HPDE6-E6E7 (cell line): ENCODE data around the gene TANC1.

Experiments used
- DNase-seq: peaks from one replicate; pipeline ENCODE4 v3.0.0; 2011; ENCODE audit warnings: missing footprints; ENCODE audit errors: extremely low spot score

The TANC1 gene

DNA sequence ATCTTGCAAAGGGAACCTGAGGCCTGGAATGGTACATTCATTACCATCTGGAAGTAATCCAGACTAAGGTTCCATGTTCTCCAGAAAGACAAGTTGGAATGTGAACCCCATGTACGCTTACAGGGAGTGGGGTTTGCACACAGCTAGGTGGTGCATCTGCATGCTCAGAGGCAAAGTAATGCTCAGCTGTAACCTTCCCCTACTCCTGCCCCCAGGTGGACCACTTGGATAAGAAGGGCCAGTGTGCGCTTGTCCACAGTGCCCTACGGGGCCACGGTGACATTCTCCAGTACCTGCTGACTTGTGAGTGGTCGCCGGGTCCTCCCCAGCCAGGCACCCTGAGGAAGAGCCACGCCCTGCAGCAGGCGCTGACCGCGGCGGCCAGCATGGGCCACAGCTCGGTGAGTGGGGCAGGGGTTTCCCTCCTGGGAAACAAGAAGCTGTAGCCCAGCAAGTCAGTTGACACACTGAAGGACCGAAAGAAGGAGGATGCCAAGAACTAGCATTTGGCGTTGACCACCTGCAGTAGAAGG, 228.0 kb downstream of the TANC1 start:
- no peak for DNase-seq

DNA sequence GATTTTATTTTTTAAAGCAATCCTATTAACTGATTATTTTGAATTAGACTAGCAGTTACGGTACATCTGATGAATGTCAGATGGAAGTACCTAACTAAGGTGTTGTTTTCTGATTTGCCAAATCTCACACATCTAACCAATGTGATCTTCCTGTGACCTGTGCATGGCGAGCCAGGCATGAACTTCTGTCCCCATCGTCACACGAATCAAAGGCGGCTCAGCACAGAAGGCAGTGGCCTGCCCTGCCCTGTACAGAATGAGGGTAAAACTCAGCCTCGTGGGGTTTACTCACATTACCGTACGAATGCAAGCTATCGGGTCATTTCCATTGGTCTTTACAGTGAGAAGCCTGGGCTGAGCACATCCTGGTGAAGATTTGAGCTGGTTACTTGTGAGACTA, 230.8 kb downstream of the TANC1 start:
- no peak for DNase-seq

DNA sequence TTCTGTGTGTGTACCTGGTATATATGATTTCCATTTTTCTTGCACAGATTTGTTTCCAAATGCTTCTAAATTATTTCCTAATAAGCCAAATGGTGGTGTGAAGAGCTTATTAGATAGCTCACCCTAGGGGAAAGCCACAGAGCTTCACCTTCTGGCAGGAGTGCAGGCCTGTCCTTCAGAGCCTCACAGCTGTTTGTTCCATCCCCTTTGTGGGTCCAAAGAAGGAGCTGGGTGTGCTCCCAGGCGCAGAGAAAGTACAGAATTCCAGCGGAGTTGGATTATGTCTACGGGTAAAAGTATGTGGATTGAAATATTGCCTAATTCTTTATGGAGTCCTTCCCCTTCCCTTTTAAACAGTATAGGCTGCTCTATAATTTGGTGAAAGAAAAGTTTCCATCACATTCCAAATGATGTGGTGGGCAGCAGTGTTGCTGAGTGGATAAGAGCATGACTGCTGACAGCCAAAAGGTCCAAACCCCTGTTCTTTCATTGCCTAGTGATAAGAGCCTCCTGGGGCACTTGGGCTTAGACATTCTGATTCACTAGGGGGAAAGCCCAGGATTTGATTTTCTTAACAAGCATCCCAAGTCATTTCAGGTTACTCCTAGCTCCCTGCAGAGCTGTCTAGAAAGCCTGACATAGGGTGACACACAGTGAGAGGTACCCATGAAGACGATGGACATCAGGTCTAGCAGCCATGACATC, 231.5 kb downstream of the TANC1 start:
- DNase-seq = no peak

GRCh38 chr2:159200498-159200897, 232.1 kb downstream of the TANC1 start:
- no peak for DNase-seq

- DNase-seq = no peak
These were observed 233.1 kb downstream of the TANC1 start for GRCh38 chr2:159201360-159202063.

GRCh38 chr2:159202568-159203071, 234.2 kb downstream of the TANC1 start:
- DNase-seq = no peak

DNA sequence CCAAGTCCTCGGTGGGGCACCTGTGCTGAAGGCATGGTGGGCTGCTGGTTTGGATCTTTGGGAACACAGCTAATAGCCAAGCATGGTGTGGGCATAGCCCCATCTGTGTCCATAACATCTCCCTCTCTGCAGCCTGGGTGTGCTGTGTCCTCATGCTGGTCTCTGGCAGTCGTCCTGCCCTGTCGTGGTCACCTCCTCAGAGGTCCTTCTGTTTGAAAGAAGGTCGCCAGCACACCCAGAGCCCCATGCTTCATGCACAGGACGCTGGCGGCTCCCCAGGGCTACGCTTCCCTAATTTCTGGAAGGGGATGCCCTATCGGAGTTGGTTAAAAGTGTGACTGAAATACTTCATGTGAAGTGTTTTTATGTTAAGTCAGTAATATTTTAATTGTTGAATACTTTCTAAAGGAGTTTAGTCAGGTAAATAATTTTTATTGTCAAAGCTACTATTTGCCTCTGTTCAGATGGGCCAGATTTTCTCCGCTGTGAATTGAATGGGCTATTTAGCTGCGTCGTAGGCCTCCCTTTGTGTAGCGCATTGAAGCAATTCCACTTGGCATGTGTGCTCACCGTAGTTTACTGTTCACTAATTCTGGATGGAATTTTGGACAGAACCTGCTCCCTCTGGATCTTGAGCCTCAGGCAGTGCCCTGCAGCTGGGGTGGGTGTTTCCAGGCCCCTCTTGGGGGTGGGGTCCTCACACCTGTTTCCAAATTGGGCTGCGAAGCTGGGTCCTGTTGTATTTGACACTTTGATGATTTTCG, 236.1 kb downstream of the TANC1 start:
- no peak for DNase-seq

- DNase-seq = no peak
These were observed 238.4 kb downstream of the TANC1 start for GRCh38 chr2:159206736-159207380.

DNA sequence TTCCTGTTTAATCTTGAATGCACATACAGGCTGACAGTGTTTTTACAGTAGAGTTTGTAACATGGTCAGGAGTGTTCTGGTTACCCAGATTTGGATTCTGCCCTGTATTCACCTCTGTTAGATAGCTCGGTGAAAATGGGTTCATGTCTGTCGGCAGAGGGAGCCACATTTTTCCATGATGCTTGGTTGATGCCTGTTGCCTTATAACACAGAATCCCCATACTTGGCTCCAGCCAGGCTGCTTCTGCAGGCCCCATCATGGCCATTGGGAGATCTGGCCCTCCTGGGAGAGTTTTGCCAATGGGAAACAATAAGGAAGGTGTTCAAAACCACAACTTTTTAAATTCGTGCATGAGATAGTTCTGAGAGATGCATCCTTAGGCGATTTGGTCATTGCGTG, 240.0 kb downstream of the TANC1 start:
- DNase-seq = no peak

- no peak for DNase-seq
These were observed 241.2 kb downstream of the TANC1 start for GRCh38 chr2:159209341-159210306.

DNA sequence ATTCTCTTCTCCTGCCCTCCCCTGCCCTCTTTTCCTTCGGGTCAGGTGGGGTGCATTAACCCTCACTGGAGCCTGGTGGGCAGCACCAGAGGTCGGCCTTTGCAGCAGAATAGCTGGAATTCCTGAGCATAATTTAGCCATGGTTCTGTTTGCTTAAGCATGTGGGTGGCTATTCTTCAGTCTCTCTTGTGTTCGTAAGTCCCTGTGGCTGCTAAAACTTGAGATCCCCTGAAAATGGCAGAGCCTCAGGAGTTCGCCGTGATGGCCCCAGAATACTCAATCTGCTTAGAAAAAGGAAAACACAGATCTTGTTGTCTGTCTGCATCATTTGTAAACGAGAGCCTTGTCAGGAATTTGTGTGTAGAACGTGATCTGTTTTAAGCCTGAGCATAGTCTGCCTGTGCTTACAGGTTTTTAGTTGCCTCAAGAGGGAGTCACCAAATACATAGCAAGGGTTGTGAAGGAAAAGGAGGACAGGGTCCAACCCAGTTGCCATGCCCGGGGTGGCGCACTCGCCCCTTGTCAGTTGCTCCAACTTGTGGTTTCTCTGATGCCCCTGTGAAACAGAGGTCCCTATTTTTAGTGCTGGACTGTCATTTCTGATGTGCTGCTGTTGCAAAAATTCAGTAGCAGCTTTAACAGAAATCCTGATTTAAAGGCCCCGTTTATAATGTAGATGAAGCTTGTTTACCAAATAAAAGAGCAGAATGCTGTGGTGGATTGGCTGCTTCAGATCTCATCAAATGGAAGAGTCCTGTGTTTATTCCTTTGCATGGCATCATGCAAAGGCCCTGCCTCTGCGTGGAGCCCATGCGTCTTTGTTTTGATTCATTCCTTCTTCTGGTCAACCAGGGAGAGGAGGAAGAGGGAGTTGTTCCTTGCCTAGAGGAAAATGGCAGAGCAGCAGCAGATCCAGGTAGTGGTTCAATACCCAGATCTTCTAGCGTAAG, 243.3 kb downstream of the TANC1 start:
- no peak for DNase-seq

- DNase-seq = no peak
These were observed 244.9 kb downstream of the TANC1 start for GRCh38 chr2:159213296-159213695.

DNA sequence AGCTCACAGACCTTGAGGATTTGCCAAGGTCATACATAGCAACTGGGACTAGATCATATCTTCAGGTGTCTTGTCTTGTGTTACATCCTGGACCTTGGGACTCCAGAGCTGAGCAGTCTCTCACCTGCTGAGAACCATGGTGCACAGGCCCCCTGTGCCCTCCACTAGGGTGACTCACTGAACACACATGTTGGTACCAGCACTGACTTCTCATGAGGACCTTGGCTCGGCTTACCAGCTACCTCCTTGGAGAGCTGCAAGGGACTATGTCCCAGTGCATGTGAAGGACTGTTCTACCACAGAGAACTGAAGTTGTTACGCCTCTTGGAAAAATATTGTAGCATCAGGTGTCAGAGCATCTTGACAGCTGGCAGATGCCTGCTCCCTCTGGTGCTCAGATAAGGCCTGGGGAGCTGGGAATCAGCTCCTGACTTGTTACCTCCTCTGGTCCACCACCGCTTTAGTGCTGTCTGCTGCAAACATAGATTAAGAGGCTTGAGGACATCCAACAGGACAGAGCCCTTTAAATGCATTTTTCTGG, 246.0 kb downstream of the TANC1 start:
- DNase-seq = no peak

DNA sequence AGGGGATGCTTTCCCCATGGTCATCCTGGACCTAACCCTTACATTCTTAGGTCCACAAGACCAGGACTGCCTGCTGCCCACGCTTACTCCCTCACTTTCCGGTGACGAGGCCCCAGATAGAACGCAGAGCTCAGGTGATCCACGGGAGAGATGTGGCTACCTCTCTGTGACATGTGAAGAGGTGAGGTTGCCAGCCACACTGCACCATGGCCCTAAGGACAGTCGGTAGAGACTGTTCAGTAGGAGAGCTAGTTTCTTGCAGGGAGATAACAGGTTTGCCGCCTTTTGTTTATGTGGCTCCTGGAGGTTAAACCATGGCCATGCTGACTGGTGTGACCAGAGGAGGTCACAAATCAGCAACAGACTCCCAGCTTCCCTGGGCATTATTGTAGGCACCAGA, 246.7 kb downstream of the TANC1 start:
- no peak for DNase-seq

- no peak for DNase-seq
These were observed 249.2 kb downstream of the TANC1 start for GRCh38 chr2:159217676-159218075.

GRCh38 chr2:159218389-159218788, 249.9 kb downstream of the TANC1 start:
- no peak for DNase-seq

DNA sequence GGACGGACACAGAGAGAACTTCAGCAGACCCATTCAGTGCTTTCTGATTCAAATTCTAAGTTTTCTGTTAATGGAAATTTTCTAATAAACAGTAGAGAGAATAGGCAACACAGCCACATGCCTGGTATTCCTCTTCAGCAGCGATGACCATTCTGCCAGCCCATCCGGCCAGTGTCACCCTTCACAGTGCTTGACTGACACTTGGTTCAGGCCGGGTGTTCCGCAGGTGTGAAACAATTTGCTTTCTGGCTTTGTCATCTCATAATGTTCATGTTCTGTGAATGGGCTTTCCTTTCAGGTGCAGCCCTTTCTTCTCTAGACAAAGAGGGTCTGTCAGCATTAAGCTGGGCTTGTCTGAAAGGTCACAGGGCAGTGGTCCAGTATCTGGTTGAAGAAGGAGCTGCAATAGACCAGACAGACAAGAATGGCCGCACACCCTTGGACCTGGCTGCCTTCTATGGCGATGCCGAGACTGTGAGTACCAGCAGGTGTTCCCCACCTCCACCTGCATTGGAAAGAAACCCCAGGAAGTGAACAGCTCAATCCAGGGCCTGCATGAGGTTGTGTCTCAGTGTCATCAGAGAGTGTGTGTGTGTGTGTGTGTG, 251.1 kb downstream of the TANC1 start:
- DNase-seq = no peak

- no peak for DNase-seq
These were observed 255.8 kb downstream of the TANC1 start for GRCh38 chr2:159224061-159224813.
